Measurements from ENCODE around the gene IRF9.
A peak's percentile ranks its signal among the peaks of the same experiment; 100 is the strongest.

The IRF9 gene

DNA sequence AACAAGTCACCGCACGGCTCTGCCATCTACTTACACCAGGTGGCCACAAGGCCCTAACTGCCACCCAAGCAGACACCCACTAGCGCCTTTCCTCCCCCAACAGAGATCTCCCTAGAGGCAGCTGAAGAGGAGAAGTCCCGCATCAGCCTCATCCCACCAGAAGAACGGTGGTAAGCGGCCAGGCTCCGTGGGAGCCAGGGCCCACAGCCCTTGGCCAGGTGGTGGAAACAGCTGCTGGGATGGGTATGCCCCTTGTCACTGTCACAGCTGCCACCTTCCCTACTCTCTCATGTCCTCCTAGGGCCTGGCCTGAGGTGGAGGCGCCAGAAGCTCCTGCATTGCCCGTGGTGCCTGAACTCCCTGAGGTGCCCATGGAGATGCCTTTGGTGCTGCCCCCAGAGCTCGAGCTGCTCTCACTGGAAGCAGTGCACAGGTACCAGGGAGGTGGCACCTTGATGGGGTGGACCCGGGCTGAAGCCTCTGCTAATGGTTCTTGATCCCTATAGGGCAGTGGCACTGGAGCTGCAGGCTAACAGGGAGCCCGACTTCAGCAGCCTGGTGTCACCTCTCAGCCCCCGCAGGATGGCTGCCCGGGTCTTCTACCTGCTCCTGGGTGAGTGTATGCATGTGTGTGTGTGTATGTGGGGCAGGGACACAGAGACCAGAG, 18.4 kb downstream of the IRF9 start:
- Histone ChIP-seq H3K79me2 (ENCODE audit: insufficient read depth, low read length) (no peaks in the 10 kb centered on the region), H3K4me2 (ENCODE audit: insufficient read depth, low read length) (no peak overlapping the region), H3K27ac (ENCODE audit: low read length) (no peak overlapping the region), H4K20me1 (ENCODE audit: insufficient read depth, low read length) (peaks cover 14% of the 10 kb centered on the region; the same call in 1 of the 2 replicates), H3K27me3 (ENCODE audit: insufficient read depth, low read length, poor library complexity) (no peaks in the 10 kb centered on the region), H3K9me3 (ENCODE audit: insufficient read depth, low read length, severe bottlenecking) (no peaks in the 10 kb centered on the region), H3K4me3 (ENCODE audit: low read depth in 1 of 2, low read length in 2 of 2) (no peak overlapping the region), H3K9ac (ENCODE audit: low read depth, low read length) (no peak overlapping the region), H3K36me3 (ENCODE audit: insufficient read depth, low read length) (peaks cover 61% of the 10 kb centered on the region), H3K4me1 (ENCODE audit: insufficient read depth, low read length) (no peaks in the 10 kb centered on the region; the same call in 1 of the 2 replicates), H2AFZ (ENCODE audit: low read depth, low read length) (no peak overlapping the region)
- TF ChIP-seq EZH2 (IDR thresholded peaks at IDR 0.05; ENCODE audit: borderline replicate concordance, low read depth, low read length, severe bottlenecking) = no peak
- TF ChIP-seq, protein P1, sequence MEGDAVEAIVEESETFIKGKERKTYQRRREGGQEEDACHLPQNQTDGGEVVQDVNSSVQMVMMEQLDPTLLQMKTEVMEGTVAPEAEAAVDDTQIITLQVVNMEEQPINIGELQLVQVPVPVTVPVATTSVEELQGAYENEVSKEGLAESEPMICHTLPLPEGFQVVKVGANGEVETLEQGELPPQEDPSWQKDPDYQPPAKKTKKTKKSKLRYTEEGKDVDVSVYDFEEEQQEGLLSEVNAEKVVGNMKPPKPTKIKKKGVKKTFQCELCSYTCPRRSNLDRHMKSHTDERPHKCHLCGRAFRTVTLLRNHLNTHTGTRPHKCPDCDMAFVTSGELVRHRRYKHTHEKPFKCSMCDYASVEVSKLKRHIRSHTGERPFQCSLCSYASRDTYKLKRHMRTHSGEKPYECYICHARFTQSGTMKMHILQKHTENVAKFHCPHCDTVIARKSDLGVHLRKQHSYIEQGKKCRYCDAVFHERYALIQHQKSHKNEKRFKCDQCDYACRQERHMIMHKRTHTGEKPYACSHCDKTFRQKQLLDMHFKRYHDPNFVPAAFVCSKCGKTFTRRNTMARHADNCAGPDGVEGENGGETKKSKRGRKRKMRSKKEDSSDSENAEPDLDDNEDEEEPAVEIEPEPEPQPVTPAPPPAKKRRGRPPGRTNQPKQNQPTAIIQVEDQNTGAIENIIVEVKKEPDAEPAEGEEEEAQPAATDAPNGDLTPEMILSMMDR (IDR thresholded peaks at IDR 0.05; ENCODE audit: borderline replicate concordance, extremely low read depth, low read length, poor library complexity, severe bottlenecking) = no peak
- ATAC-seq (ENCODE audit: insufficient read depth, low read depth) (peak; percentile 22; the same call in 1 of the 3 replicates), DNase-seq (no peak)

DNA sequence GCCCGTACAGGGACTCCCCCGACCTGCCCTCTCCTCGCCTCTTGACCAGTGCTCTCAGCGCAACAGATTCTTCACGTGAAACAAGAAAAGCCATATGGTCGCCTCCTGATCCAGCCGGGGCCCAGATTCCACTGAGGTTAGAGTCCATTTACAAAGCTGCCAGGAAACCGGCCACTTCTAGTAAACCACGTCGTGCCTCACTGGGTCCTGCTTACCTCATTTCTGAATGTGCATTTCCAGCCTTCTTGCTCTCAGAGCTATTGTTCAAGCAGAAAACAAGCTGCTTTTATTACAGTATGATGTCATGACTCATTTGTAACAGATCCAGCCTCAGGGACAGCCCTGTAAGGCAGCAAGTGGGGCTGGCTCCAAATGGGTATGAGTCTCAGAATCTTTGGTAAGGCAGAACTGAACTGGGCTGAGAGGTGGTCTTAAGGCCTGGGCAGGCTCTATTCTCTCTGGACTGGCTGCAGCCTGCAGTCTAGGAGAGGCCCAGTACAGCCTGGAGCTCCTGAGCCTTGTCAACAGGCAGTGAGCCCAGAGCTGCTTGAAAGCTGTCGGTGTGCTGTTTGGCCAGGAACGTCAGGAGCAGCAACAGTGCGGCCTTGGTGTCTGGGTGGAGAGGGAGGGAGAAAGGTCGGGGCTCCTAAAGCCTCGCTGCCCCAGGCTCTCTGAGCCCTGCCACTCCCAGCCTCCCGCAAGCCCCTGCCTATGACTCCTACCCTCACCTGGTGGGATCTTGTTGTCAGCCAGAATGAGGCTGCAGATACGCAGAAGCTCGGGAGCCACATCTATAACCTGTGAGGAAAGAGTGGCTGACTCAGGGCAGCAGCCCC, 19.1 kb downstream of the IRF9 start:
- no peak for TF ChIP-seq EZH2 (IDR thresholded peaks at IDR 0.05; ENCODE audit: borderline replicate concordance, low read depth, low read length, severe bottlenecking)
- TF ChIP-seq, protein P1 (IDR thresholded peaks at IDR 0.05; ENCODE audit: borderline replicate concordance, extremely low read depth, low read length, poor library complexity, severe bottlenecking) = no peak
- no peak for DNase-seq

DNA sequence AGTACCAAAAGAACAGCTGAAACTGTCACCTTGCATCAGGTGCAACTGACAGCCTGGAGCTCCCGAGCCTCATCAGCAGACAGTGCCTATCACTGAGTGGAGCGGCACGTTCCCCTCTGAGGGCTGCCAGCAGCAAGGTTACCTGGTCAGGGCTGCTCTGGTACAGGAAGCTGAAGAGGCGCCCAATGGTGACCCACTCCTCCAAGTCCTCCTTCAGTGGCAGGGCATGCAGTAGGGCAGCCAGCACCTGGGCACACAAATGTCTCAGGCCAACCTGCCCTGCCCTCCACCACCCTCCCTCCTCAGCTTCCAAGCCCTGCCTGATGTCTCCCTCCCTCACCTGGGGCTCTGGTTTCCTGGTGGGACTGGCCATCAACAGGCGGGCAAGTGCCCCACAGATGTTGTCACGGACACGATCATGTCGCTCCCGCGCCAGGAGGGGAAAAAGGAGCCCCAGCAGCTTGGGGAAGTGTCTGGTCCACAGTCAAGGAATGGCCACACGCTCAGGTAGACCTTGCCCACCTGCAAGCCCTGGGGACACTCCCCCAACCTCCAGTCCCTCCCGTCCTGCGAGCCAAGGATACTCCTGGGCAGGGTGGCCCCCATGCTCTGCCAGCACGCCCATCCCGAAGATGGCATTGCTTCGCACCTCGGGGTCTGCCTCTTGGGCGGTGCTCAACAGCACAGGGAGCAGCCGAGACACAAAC, 20.5 kb downstream of the IRF9 start:
- H3K36me3 ChIP-seq (ENCODE audit: insufficient read depth, low read length) = peaks cover 82% of the 10 kb centered on the region
- no peaks in the 10 kb centered on the region; the same call in 1 of the 2 replicates for H3K4me1 ChIP-seq (ENCODE audit: insufficient read depth, low read length)
- peaks cover under 1% of the 10 kb centered on the region; the same call in 1 of the 2 replicates for H3K79me2 ChIP-seq (ENCODE audit: insufficient read depth, low read length)
- H3K9ac ChIP-seq (ENCODE audit: low read depth, low read length) = no peak overlapping the region
- peaks cover 15% of the 10 kb centered on the region; the same call in 1 of the 2 replicates for H4K20me1 ChIP-seq (ENCODE audit: insufficient read depth, low read length)
- DNase-seq (no peak), ATAC-seq (ENCODE audit: insufficient read depth, low read depth) (no peak)
- H3K4me2 ChIP-seq (ENCODE audit: insufficient read depth, low read length) = no peak overlapping the region
- no peak overlapping the region for H2AFZ ChIP-seq (ENCODE audit: low read depth, low read length)
- no peak overlapping the region for H3K27ac ChIP-seq (ENCODE audit: low read length)
- no peaks in the 10 kb centered on the region for H3K27me3 ChIP-seq (ENCODE audit: insufficient read depth, low read length, poor library complexity)
- TF ChIP-seq, protein P1 (IDR thresholded peaks at IDR 0.05; ENCODE audit: borderline replicate concordance, extremely low read depth, low read length, poor library complexity, severe bottlenecking) = no peak
- TF ChIP-seq EZH2 (IDR thresholded peaks at IDR 0.05; ENCODE audit: borderline replicate concordance, low read depth, low read length, severe bottlenecking) = no peak
- H3K4me3 ChIP-seq (ENCODE audit: low read depth in 1 of 2, low read length in 2 of 2) = no peak overlapping the region
- H3K9me3 ChIP-seq (ENCODE audit: insufficient read depth, low read length, severe bottlenecking) = no peaks in the 10 kb centered on the region

More for the DNA sequence above, 19.1 kb downstream of the IRF9 start:
- H3K4me2 ChIP-seq (ENCODE audit: insufficient read depth, low read length) = no peak overlapping the region
- no peaks in the 10 kb centered on the region for H3K9me3 ChIP-seq (ENCODE audit: insufficient read depth, low read length, severe bottlenecking)
- H4K20me1 ChIP-seq (ENCODE audit: insufficient read depth, low read length) = peaks cover 14% of the 10 kb centered on the region; the same call in 1 of the 2 replicates
- no peaks in the 10 kb centered on the region for H3K27me3 ChIP-seq (ENCODE audit: insufficient read depth, low read length, poor library complexity)
- H3K36me3 ChIP-seq (ENCODE audit: insufficient read depth, low read length) = peaks cover 69% of the 10 kb centered on the region
- H2AFZ ChIP-seq (ENCODE audit: low read depth, low read length) = no peak overlapping the region
- H3K4me3 ChIP-seq (ENCODE audit: low read depth in 1 of 2, low read length in 2 of 2) = no peak overlapping the region
- no peak overlapping the region for H3K9ac ChIP-seq (ENCODE audit: low read depth, low read length)
- H3K4me1 ChIP-seq (ENCODE audit: insufficient read depth, low read length) = no peaks in the 10 kb centered on the region; the same call in 1 of the 2 replicates
- no peaks in the 10 kb centered on the region for H3K79me2 ChIP-seq (ENCODE audit: insufficient read depth, low read length)
- no peak for ATAC-seq (ENCODE audit: insufficient read depth, low read depth)
- H3K27ac ChIP-seq (ENCODE audit: low read length) = no peak overlapping the region
